SK-N-SH treated with all-trans-retinoic acid at 6 μM for 48 hours (cell line): Measurements from ENCODE around the gene GLIS2.

Experiments used
- ARNTL ChIP-seq: fragments of 450-650 bp; formaldehyde crosslinking; IDR thresholded peaks from 2 replicates; pipeline ENCODE4 v1.5.0; 2020; ENCODE audit warnings: low read depth, mild to moderate bottlenecking, moderate library complexity, borderline replicate concordance
- CSDC2 ChIP-seq: fragments of 250-450 bp; sonication (Bioruptor Pico); IDR thresholded peaks from 2 replicates; pipeline ENCODE4 v1.5.0; 2020; ENCODE audit warnings: mild to moderate bottlenecking, moderate library complexity
- ISL1 ChIP-seq: fragments of 250-450 bp; sonication (Bioruptor Pico); IDR thresholded peaks from 2 replicates; pipeline ENCODE4 v2.1.2; 2022; ENCODE audit warnings: mild to moderate bottlenecking, moderate library complexity
- PATZ1 ChIP-seq: fragments of 250-450 bp; sonication (Bioruptor Pico); IDR thresholded peaks from 2 replicates; pipeline ENCODE4 v1.8.0; 2020; ENCODE audit warnings: mild to moderate bottlenecking, moderate library complexity, borderline replicate concordance
- PPARA ChIP-seq: fragments of 250-450 bp; sonication (Bioruptor Pico); IDR thresholded peaks from 2 replicates; pipeline ENCODE4 v1.5.0; 2020; ENCODE audit warnings: mild to moderate bottlenecking, borderline replicate concordance
- RARB ChIP-seq: fragments of 250-450 bp; sonication (Bioruptor Pico); IDR thresholded peaks from 2 replicates; pipeline ENCODE4 v1.8.0; 2021; ENCODE audit warnings: mild to moderate bottlenecking, moderate library complexity
- SNAI2 ChIP-seq: fragments of 250-450 bp; sonication (Bioruptor Pico); IDR thresholded peaks from 2 replicates; pipeline ENCODE4 v1.5.0; 2020; ENCODE audit warnings: mild to moderate bottlenecking, moderate library complexity
- ZFP3 ChIP-seq: fragments of 250-450 bp; sonication (Bioruptor Pico); IDR thresholded peaks from 2 replicates; pipeline ENCODE4 v1.5.0; 2020; ENCODE audit warnings: mild to moderate bottlenecking, moderate library complexity
- ZFP30 ChIP-seq: fragments of 450-650 bp; formaldehyde crosslinking; IDR thresholded peaks from 2 replicates; pipeline ENCODE4 v1.5.0; 2022; ENCODE audit warnings: mild to moderate bottlenecking, moderate library complexity
- ZNF8 ChIP-seq: fragments of 450-650 bp; formaldehyde crosslinking; IDR thresholded peaks from 2 replicates; pipeline ENCODE4 v1.5.0; 2020; ENCODE audit warnings: mild to moderate bottlenecking, moderate library complexity
- TF ChIP-seq, protein P1 (sequence below): fragments of 250-450 bp; sonication (Bioruptor Pico); IDR thresholded peaks from 2 replicates; pipeline ENCODE4 v1.5.0; 2020; ENCODE audit warnings: mild to moderate bottlenecking, moderate library complexity
- TF ChIP-seq, protein P2 (sequence below): fragments of 250-450 bp; sonication (Bioruptor Pico); IDR thresholded peaks from 2 replicates; pipeline ENCODE4 v1.5.1; 2020; ENCODE audit warnings: low read depth, mild to moderate bottlenecking, moderate library complexity
- TF ChIP-seq, protein P3 (sequence below): fragments of 250-450 bp; sonication (Bioruptor Pico); IDR thresholded peaks from 2 replicates; pipeline ENCODE4 v1.8.0; 2021; ENCODE audit warnings: low read depth, mild to moderate bottlenecking, moderate library complexity, borderline replicate concordance

DNA sequence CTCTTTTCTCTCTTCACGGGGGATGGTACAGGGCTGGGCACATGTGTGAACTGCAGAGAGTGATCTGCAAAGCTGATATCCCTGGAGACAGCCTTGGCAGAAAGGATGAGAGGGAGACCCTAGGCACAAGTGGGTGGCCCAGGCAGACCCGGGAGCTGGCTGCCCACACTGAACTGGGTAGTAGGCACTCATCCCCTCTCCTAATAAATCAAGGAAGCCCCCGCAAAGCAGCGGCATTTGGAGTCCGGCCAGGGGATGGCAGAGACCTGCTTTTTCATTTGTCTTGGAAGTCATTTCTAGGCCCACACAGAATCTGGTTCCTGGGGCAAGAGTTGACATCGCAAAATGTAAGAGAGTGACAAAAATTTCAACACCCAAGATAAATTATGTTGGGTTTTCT lies 40.0 kb upstream of the GLIS2 start:
- TF ChIP-seq CSDC2 (no peak), ARNTL (CRISPR knock-in tag) (no peak), ZFP3 (CRISPR knock-in tag) (no peak), RARB (CRISPR knock-in tag) (no peak), PPARA (CRISPR knock-in tag) (no peak), PATZ1 (CRISPR knock-in tag) (no peak), SNAI2 (CRISPR knock-in tag) (no peak), ZFP30 (CRISPR knock-in tag) (no peak), ZNF8 (CRISPR knock-in tag) (no peak), ISL1 (CRISPR knock-in tag) (no peak)
- TF ChIP-seq, protein P1, sequence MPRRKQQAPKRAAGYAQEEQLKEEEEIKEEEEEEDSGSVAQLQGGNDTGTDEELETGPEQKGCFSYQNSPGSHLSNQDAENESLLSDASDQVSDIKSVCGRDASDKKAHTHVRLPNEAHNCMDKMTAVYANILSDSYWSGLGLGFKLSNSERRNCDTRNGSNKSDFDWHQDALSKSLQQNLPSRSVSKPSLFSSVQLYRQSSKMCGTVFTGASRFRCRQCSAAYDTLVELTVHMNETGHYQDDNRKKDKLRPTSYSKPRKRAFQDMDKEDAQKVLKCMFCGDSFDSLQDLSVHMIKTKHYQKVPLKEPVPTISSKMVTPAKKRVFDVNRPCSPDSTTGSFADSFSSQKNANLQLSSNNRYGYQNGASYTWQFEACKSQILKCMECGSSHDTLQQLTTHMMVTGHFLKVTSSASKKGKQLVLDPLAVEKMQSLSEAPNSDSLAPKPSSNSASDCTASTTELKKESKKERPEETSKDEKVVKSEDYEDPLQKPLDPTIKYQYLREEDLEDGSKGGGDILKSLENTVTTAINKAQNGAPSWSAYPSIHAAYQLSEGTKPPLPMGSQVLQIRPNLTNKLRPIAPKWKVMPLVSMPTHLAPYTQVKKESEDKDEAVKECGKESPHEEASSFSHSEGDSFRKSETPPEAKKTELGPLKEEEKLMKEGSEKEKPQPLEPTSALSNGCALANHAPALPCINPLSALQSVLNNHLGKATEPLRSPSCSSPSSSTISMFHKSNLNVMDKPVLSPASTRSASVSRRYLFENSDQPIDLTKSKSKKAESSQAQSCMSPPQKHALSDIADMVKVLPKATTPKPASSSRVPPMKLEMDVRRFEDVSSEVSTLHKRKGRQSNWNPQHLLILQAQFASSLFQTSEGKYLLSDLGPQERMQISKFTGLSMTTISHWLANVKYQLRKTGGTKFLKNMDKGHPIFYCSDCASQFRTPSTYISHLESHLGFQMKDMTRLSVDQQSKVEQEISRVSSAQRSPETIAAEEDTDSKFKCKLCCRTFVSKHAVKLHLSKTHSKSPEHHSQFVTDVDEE (CRISPR knock-in tag): no peak
- TF ChIP-seq, protein P2, sequence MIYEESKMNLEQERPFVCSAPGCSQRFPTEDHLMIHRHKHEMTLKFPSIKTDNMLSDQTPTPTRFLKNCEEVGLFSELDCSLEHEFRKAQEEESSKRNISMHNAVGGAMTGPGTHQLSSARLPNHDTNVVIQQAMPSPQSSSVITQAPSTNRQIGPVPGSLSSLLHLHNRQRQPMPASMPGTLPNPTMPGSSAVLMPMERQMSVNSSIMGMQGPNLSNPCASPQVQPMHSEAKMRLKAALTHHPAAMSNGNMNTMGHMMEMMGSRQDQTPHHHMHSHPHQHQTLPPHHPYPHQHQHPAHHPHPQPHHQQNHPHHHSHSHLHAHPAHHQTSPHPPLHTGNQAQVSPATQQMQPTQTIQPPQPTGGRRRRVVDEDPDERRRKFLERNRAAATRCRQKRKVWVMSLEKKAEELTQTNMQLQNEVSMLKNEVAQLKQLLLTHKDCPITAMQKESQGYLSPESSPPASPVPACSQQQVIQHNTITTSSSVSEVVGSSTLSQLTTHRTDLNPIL: no peak
- TF ChIP-seq, protein P3, sequence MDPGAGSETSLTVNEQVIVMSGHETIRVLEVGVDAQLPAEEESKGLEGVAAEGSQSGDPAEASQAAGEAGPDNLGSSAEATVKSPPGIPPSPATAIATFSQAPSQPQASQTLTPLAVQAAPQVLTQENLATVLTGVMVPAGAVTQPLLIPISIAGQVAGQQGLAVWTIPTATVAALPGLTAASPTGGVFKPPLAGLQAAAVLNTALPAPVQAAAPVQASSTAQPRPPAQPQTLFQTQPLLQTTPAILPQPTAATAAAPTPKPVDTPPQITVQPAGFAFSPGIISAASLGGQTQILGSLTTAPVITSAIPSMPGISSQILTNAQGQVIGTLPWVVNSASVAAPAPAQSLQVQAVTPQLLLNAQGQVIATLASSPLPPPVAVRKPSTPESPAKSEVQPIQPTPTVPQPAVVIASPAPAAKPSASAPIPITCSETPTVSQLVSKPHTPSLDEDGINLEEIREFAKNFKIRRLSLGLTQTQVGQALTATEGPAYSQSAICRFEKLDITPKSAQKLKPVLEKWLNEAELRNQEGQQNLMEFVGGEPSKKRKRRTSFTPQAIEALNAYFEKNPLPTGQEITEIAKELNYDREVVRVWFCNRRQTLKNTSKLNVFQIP (CRISPR knock-in tag): no peak
